HCT116 (cell line): ENCODE results near the gene TLCD5. TPM values are rescaled to one million over a fixed set of nuclear protein-coding genes. Genes with fewer than 3 reads are reported as not detected.

Experiments
- ATAC-seq: fragments of 200-7000 bp; cut with Tn5 transposase; 2 replicates; pipeline ENCODE4 v1.9.1; 2020; ENCODE audit warnings: mild to moderate bottlenecking, moderate library complexity
- BruUV-seq: library from RNA; stranded (reverse); fragments of 400-500 nt; replicated peaks from 2 replicates; lab custom pipeline; 2021; lab: Mats Ljungman, UMichigan
- CTCF ChIA-PET: fragments of 300-600 bp; sonication (Branson Sonifier 250); formaldehyde crosslinking; loops from one replicate; lab custom pipeline; 2021; ENCODE audit warnings: antibody characterized with exemption; lab: Charles Lee
- POLR2A ChIA-PET: fragments of 300-600, 350-600 bp; sonication (Branson Sonifier 250); formaldehyde crosslinking; loops from one replicate; lab custom pipeline; 2021; ENCODE audit warnings: antibody characterized with exemption; lab: Charles Lee
- RAD21 ChIA-PET, 2 experiments: fragments of 300-600 bp; sonication (Branson Sonifier 250); formaldehyde crosslinking; loops; one replicate each; lab custom pipeline; 2023; ENCODE audit warnings: low total read pairs in 2 of 2; ENCODE audit not compliant: uncharacterized antibody in 2 of 2, unreplicated experiment in 2 of 2, low non-redundant PET in 1 of 2; lab: Charles Lee
- DNase-seq: peaks from one replicate; pipeline ENCODE4 v3.0.0-alpha.2; 2010; ENCODE audit warnings: low read depth, low spot score
- H2AFZ ChIP-seq: fragments of 200-600 bp; shearing (Covaris generic), sonication (generic); 2 replicates; pipeline ENCODE4 v1.6.1; 2017; ENCODE audit warnings: low read depth, mixed run types, mixed read lengths, antibody characterized with exemption, low read length; ENCODE audit not compliant: poor library complexity, severe bottlenecking
- H3K27ac ChIP-seq: 2 replicates; pipeline ENCODE4 v1.5.1; 2012; ENCODE audit warnings: low read depth, low read length
- H3K27me3 ChIP-seq: fragments of 200-600 bp; sonication (generic); 2 replicates; pipeline ENCODE4 v1.6.1; 2016; ENCODE audit warnings: mixed run types, low read length, mixed read lengths; ENCODE audit not compliant: insufficient read depth
- H3K36me3 ChIP-seq, 2 experiments: fragments of 200-500 bp in 1 of 2; fragments of 200-600 bp in 1 of 2; sonication (Bioruptor generic) in 1 of 2; sonication (generic) in 1 of 2; 2 replicates each; pipeline versions ENCODE4 v1.5.1 to v1.6.1; 2014 to 2016; ENCODE audit warnings: low read length in 2 of 2, inconsistent platforms in 1 of 2, mixed read lengths in 1 of 2, mixed run types in 1 of 2; ENCODE audit not compliant: insufficient read depth in 2 of 2, control insufficient read depth in 1 of 2
- H3K4me1 ChIP-seq, 2 experiments: fragments of 200-600 bp in 1 of 2; sonication (generic) in 1 of 2; 2 replicates each; pipeline versions ENCODE4 v1.5.1 to v1.6.1; 2012 to 2017; ENCODE audit warnings: low read length in 2 of 2, inconsistent platforms in 1 of 2, mild to moderate bottlenecking in 1 of 2, mixed read lengths in 1 of 2, mixed run types in 1 of 2, moderate library complexity in 1 of 2; ENCODE audit not compliant: insufficient read depth in 2 of 2, control insufficient read depth in 1 of 2
- H3K4me2 ChIP-seq: fragments of 200-600 bp; sonication (generic); 2 replicates; pipeline ENCODE4 v1.6.1; 2017; ENCODE audit warnings: mixed run types, low read length, mixed read lengths
- H3K4me3 ChIP-seq, 2 experiments: fragments of 200-600 bp in 1 of 2; sonication (generic) in 1 of 2; replicated peaks in 1 of 2; 2 replicates each; pipeline ENCODE4 v1.5.1; 2011 to 2016; ENCODE audit warnings: low read length in 2 of 2, control low read depth in 1 of 2, low read depth in 1 of 2, mild to moderate bottlenecking in 1 of 2, mixed read lengths in 1 of 2, mixed run types in 1 of 2
- H3K79me2 ChIP-seq: fragments of 200-600 bp; sonication (generic); 2 replicates; pipeline ENCODE4 v1.6.1; 2017; ENCODE audit warnings: mild to moderate bottlenecking, mixed run types, low read length, moderate library complexity, mixed read lengths; ENCODE audit not compliant: insufficient read depth
- H3K9ac ChIP-seq: fragments of 200-600 bp; sonication (generic); 2 replicates; pipeline ENCODE4 v1.6.1; 2016; ENCODE audit warnings: low read length, mixed read lengths
- H3K9me2 ChIP-seq: fragments of 200-600 bp; sonication (generic), shearing (Covaris generic); 2 replicates; pipeline ENCODE4 v1.6.1; 2017; ENCODE audit warnings: mixed run types, mild to moderate bottlenecking, moderate library complexity; ENCODE audit not compliant: insufficient read depth
- H3K9me3 ChIP-seq, 2 experiments: fragments of 200-500 bp in 1 of 2; fragments of 200-600 bp in 1 of 2; sonication (Bioruptor generic) in 1 of 2; sonication (generic) in 1 of 2; 2 replicates each; pipeline ENCODE4 v1.6.1; 2014 to 2017; ENCODE audit warnings: low read length in 2 of 2, mixed read lengths in 2 of 2, inconsistent platforms in 1 of 2, low read depth in 1 of 2, mild to moderate bottlenecking in 1 of 2, mixed run types in 1 of 2, moderate library complexity in 1 of 2; ENCODE audit not compliant: control insufficient read depth in 1 of 2, insufficient read depth in 1 of 2
- H4K20me1 ChIP-seq: fragments of 200-600 bp; sonication (generic), shearing (Covaris generic); 2 replicates; pipeline ENCODE4 v1.6.1; 2017; ENCODE audit warnings: mixed run types, mild to moderate bottlenecking, moderate library complexity; ENCODE audit not compliant: insufficient read depth
- EZH2phosphoT487 ChIP-seq: fragments of 200-600 bp; IDR thresholded peaks from 2 replicates; pipeline ENCODE4 v1.6.1; 2018; ENCODE audit warnings: antibody characterized with exemption, borderline replicate concordance
- JUND ChIP-seq: IDR thresholded peaks from 2 replicates; pipeline ENCODE4 v1.6.1; 2012
- POLR2A ChIP-seq: IDR thresholded peaks from 2 replicates; pipeline ENCODE4 v1.7.0; 2011; ENCODE audit warnings: borderline replicate concordance; ENCODE audit not compliant: insufficient read depth, insufficient read length; ENCODE audit errors: extremely low read depth
- SIN3A ChIP-seq: IDR thresholded peaks from 2 replicates; pipeline ENCODE4 v1.6.1; 2012; ENCODE audit warnings: low read depth
- SRF ChIP-seq: IDR thresholded peaks from 2 replicates; pipeline ENCODE4 v1.6.1; 2012; ENCODE audit warnings: low read depth
- TCF7L2 ChIP-seq: IDR thresholded peaks from 2 replicates; pipeline ENCODE4 v1.7.0; 2011; ENCODE audit warnings: borderline replicate concordance, inconsistent platforms; ENCODE audit not compliant: insufficient read depth, insufficient read length; ENCODE audit errors: extremely low read depth
- YY1 ChIP-seq: IDR thresholded peaks from 2 replicates; pipeline ENCODE4 v1.6.1; 2011; ENCODE audit warnings: low read length, low read depth, moderate library complexity, mild to moderate bottlenecking; ENCODE audit not compliant: insufficient replicate concordance; ENCODE audit errors: extremely low read depth
- intact Hi-C: fragments of 100-400 bp; cut with micrococcal nuclease; formaldehyde crosslinking; loops from 2 replicates; pipeline ENCODE4 v1.10.0; 2022
- total RNA-seq: library from RNA; stranded (reverse); gene quantifications from one replicate; pipeline ENCODE4 v1.2.1, GENCODE V29; 2021; ENCODE audit not compliant: unreplicated experiment
- TF ChIP-seq, protein P1 (sequence below): IDR thresholded peaks from 2 replicates; pipeline ENCODE4 v1.6.1; 2011; ENCODE audit warnings: mild to moderate bottlenecking, low read length, moderate library complexity; ENCODE audit not compliant: insufficient replicate concordance; ENCODE audit errors: extremely low read depth
- TF ChIP-seq, protein P2 (sequence below): IDR thresholded peaks from 2 replicates; pipeline ENCODE4 v1.6.1; 2012
- TF ChIP-seq, protein P3 (sequence below): IDR thresholded peaks from 2 replicates; pipeline ENCODE4 v1.6.1; 2012; ENCODE audit warnings: low read depth

Gene TLCD5
- total RNA-seq, 1 experiment from 2014 or later, result 9.1 TPM

DNA sequence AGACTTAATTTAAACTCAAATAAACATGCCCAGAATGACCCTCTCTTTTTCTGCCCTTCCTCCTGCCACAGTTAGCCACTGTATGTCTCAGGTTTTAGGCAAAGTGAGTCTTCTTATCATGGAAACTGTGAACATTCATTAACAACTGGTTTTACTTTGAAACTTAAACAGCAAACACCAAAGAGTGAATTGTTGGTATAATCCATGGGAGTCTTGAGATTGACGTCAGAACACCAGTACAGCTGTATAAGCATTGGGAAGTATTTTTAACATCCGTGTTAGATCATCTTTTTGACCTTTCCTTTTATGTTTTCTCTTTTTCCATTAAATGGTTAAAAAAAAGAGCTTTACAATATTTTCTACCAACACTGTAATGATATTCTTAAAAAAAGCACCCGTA lies 50.0 kb downstream of the TLCD5 start:
- no peak for TF ChIP-seq SIN3A
- no peak for TF ChIP-seq YY1
- TF ChIP-seq, protein P1, sequence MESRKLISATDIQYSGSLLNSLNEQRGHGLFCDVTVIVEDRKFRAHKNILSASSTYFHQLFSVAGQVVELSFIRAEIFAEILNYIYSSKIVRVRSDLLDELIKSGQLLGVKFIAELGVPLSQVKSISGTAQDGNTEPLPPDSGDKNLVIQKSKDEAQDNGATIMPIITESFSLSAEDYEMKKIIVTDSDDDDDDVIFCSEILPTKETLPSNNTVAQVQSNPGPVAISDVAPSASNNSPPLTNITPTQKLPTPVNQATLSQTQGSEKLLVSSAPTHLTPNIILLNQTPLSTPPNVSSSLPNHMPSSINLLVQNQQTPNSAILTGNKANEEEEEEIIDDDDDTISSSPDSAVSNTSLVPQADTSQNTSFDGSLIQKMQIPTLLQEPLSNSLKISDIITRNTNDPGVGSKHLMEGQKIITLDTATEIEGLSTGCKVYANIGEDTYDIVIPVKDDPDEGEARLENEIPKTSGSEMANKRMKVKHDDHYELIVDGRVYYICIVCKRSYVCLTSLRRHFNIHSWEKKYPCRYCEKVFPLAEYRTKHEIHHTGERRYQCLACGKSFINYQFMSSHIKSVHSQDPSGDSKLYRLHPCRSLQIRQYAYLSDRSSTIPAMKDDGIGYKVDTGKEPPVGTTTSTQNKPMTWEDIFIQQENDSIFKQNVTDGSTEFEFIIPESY, result no peak
- no peak for TF ChIP-seq EZH2phosphoT487
- no peak for TF ChIP-seq JUND
- no peak for TF ChIP-seq TCF7L2
- intact Hi-C loops, result no loop called here

DNA sequence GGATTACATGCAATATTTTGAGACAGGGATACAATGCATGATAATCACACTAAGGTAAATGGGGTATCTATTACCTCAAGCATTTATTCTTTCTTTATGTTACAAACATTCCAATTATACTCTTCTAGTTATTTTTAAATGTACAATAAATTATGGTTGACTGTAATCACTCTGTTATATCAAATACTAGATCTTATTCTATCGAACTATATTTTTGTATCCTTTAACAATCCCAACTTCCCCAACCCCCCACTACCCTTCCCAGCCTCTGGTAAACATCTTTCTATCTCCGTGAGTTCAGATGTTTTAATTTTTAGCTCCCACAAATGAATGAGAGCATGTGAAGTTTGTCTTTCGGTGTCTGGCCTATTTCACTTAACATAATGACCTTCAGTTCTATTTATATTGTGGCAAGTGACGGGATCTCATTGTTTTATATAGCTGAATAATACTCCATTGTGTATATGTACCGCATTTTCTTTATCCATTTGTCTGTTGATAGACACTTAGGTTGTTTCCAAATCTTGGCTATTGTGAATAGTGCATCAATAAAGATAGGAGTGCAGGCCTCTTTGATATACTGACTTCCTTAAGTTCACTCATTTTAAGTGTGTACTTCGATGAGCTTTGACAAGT lies 51.6 kb downstream of the TLCD5 start:
- no peak for DNase-seq
- Histone ChIP-seq H3K4me1 (peaks cover 7 to 17% of the 10 kb centered on the region in 2 experiments), H3K4me3 (no peak overlapping the region), H3K27ac (no peak overlapping the region), H3K4me2 (no peak overlapping the region), H3K9me2 (no peaks in the 10 kb centered on the region), H3K9me3 (no peaks in the 10 kb centered on the region), H3K9ac (no peak overlapping the region), H3K79me2 (peaks cover 100% of the 10 kb centered on the region), H3K36me3 (no peaks in the 10 kb centered on the region), H2AFZ (no peak overlapping the region), H3K27me3 (no peaks in the 10 kb centered on the region), H4K20me1 (peaks cover 10% of the 10 kb centered on the region; the same call in 1 of the 2 replicates)
- ATAC-seq, result no peak
- no peak for TF ChIP-seq POLR2A
- TF ChIP-seq, protein P2, sequence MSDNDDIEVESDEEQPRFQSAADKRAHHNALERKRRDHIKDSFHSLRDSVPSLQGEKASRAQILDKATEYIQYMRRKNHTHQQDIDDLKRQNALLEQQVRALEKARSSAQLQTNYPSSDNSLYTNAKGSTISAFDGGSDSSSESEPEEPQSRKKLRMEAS, result no peak
- TF ChIP-seq JUND, result no peak
- no peak for TF ChIP-seq YY1
- TF ChIP-seq SRF, result no peak
- TF ChIP-seq, protein P3, sequence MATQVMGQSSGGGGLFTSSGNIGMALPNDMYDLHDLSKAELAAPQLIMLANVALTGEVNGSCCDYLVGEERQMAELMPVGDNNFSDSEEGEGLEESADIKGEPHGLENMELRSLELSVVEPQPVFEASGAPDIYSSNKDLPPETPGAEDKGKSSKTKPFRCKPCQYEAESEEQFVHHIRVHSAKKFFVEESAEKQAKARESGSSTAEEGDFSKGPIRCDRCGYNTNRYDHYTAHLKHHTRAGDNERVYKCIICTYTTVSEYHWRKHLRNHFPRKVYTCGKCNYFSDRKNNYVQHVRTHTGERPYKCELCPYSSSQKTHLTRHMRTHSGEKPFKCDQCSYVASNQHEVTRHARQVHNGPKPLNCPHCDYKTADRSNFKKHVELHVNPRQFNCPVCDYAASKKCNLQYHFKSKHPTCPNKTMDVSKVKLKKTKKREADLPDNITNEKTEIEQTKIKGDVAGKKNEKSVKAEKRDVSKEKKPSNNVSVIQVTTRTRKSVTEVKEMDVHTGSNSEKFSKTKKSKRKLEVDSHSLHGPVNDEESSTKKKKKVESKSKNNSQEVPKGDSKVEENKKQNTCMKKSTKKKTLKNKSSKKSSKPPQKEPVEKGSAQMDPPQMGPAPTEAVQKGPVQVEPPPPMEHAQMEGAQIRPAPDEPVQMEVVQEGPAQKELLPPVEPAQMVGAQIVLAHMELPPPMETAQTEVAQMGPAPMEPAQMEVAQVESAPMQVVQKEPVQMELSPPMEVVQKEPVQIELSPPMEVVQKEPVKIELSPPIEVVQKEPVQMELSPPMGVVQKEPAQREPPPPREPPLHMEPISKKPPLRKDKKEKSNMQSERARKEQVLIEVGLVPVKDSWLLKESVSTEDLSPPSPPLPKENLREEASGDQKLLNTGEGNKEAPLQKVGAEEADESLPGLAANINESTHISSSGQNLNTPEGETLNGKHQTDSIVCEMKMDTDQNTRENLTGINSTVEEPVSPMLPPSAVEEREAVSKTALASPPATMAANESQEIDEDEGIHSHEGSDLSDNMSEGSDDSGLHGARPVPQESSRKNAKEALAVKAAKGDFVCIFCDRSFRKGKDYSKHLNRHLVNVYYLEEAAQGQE, result no peak
- TF ChIP-seq EZH2phosphoT487, result no peak
- BruUV-seq, result no TSS peak
- ChIA-PET CTCF (no interaction called here), POLR2A (no interaction called here), RAD21 (no interaction called here)
- intact Hi-C loops, result no loop called here

More for the DNA sequence above, 50.0 kb downstream of the TLCD5 start:
- Histone ChIP-seq H3K36me3 (no peaks in the 10 kb centered on the region), H3K9me3 (no peaks in the 10 kb centered on the region), H4K20me1 (peaks cover 12% of the 10 kb centered on the region; the same call in 1 of the 2 replicates), H3K79me2 (peaks cover 100% of the 10 kb centered on the region), H3K4me2 (no peak overlapping the region), H3K9ac (no peak overlapping the region), H3K27me3 (no peaks in the 10 kb centered on the region), H3K27ac (no peak overlapping the region), H3K4me1 (peaks cover 7 to 17% of the 10 kb centered on the region in 2 experiments), H3K9me2 (no peaks in the 10 kb centered on the region), H2AFZ (no peak overlapping the region), H3K4me3 (no peak overlapping the region)
- DNase-seq (no peak), ATAC-seq (no peak)
- ChIA-PET RAD21 (no interaction called here), POLR2A (no interaction called here), CTCF (no interaction called here)
- no TSS peak for BruUV-seq
